Lung (tissue), 12 donors: Measurements from ENCODE around the gene FAM168A. TPM values are rescaled to one million over a fixed set of nuclear protein-coding genes. Genes with fewer than 3 reads are reported as not detected.

Experiments
- ATAC-seq: fragments of 200-7000 bp; cut with Tn5 transposase; one replicate; pipeline ENCODE4 v1.9.1; 2020; ENCODE audit warnings: moderate number of reproducible peaks; ENCODE audit not compliant: insufficient read depth, low FRiP score
- DNase-seq, 3 donors: peaks; one replicate each; pipeline ENCODE4 v3.0.0-alpha.2; 2013 to 2017
- H3K27ac ChIP-seq, 2 donors: one replicate each; pipeline ENCODE4 v1.5.1; 2013; ENCODE audit warnings: mild to moderate bottlenecking in 2 of 2, moderate library complexity in 2 of 2, control low read depth in 1 of 2, inconsistent platforms in 1 of 2, low read depth in 1 of 2, low read length in 1 of 2
- H3K27me3 ChIP-seq, 3 donors: one replicate each; pipeline ENCODE4 v1.5.1; 2013; ENCODE audit warnings: low read length in 2 of 3; ENCODE audit not compliant: control insufficient read depth in 3 of 3, insufficient read depth in 3 of 3
- H3K36me3 ChIP-seq, 4 donors: one replicate each; pipeline ENCODE4 v1.5.1; 2013; ENCODE audit warnings: low read length in 4 of 4, mild to moderate bottlenecking in 1 of 4, moderate library complexity in 1 of 4; ENCODE audit not compliant: control insufficient read depth in 4 of 4, insufficient read depth in 4 of 4
- H3K4me1 ChIP-seq, 5 donors: one replicate each; pipeline ENCODE4 v1.5.1; 2013; ENCODE audit warnings: low read length in 5 of 5, mild to moderate bottlenecking in 2 of 5, moderate library complexity in 1 of 5; ENCODE audit not compliant: control insufficient read depth in 5 of 5, insufficient read depth in 5 of 5
- H3K4me3 ChIP-seq: one replicate; pipeline ENCODE4 v1.5.1; 2013; ENCODE audit warnings: mild to moderate bottlenecking, control low read depth, moderate library complexity
- H3K9ac ChIP-seq, 2 donors: one replicate each; pipeline ENCODE4 v1.5.1; 2013; ENCODE audit warnings: low read length in 2 of 2, control low read depth in 1 of 2; ENCODE audit not compliant: insufficient read depth in 1 of 2
- H3K9me3 ChIP-seq, 4 donors: one replicate each; pipeline ENCODE4 v1.5.1; 2013; ENCODE audit warnings: low read length in 3 of 4, mild to moderate bottlenecking in 1 of 4, moderate library complexity in 1 of 4; ENCODE audit not compliant: control insufficient read depth in 4 of 4, insufficient read depth in 3 of 4
- WGBS, 2 donors: extraction: QIAGEN DNeasy Blood & Tissue Kit; methylation state at CpG; one replicate each; pipeline ENCODE4 v1.1.7; 2013; 5-methylcytosine and 5-hydroxymethylcytosine counted together
- polyA plus RNA-seq, 2 donors: library from polyadenylated mRNA; stranded (reverse); fragments of 200-250 nt; gene quantifications; one replicate each; pipeline ENCODE4 v1.2.1, GENCODE V29; 2013
- total RNA-seq, 2 donors: library from RNA; depleted of rRNA in 1 of 2; stranded (reverse); fragments of >200 nt in 1 of 2; gene quantifications; one replicate each; pipeline ENCODE4 v1.2.1, GENCODE V29; 2014 to 2021
- TF ChIP-seq, protein P1 (sequence below): IDR thresholded peaks from 2 replicates; pipeline ENCODE4 v1.5.1; 2012; ENCODE audit warnings: mild to moderate bottlenecking; ENCODE audit errors: control extremely low read depth, extremely low read depth
- donor health status: control.
- donor health status: control.
- donor health status: Bipolar disorder and iron deficiency.
- donor health status: healthy.
- donor health status: DM: yes; HTN: yes; CAD: no.

Gene FAM168A
- total and polyA plus RNA-seq, 4 donors, result 6.7 to 25.5 (median 17.1) TPM

DNA sequence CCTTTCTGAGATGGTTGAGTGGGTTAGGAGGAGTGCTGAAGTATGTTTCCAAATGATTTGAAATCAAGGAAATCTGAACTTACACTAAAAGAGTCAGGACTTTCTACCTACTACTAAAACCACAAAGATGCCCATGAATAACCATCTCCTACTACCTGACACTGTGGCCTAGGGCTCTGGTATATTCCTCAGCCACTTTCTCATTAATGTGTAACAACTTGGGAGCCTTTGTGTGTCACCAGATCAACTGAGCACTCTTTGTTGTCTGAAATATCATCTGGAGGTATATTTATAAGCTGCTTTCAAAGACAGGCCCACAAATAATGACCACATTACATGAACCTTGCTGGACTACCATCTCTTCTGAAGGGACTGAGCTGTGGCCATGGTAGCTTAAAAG lies 177.8 kb downstream of the FAM168A start:
- DNase-seq (no peak), ATAC-seq (no peak)
- H3K4me1 ChIP-seq, result peaks cover 0 to 10% (median 0%) of the 10 kb centered on the region in 5 donors
- H3K9me3 ChIP-seq, result no peaks in the 10 kb centered on the region
- no peak overlapping the region for H3K4me3 ChIP-seq
- H3K36me3 ChIP-seq, result peaks cover 0 to 6% (median 0%) of the 10 kb centered on the region in 4 donors
- no peak overlapping the region for H3K9ac ChIP-seq
- no peaks in the 10 kb centered on the region for H3K27me3 ChIP-seq
- TF ChIP-seq, protein P1, sequence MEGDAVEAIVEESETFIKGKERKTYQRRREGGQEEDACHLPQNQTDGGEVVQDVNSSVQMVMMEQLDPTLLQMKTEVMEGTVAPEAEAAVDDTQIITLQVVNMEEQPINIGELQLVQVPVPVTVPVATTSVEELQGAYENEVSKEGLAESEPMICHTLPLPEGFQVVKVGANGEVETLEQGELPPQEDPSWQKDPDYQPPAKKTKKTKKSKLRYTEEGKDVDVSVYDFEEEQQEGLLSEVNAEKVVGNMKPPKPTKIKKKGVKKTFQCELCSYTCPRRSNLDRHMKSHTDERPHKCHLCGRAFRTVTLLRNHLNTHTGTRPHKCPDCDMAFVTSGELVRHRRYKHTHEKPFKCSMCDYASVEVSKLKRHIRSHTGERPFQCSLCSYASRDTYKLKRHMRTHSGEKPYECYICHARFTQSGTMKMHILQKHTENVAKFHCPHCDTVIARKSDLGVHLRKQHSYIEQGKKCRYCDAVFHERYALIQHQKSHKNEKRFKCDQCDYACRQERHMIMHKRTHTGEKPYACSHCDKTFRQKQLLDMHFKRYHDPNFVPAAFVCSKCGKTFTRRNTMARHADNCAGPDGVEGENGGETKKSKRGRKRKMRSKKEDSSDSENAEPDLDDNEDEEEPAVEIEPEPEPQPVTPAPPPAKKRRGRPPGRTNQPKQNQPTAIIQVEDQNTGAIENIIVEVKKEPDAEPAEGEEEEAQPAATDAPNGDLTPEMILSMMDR, result no peak
- no peak overlapping the region for H3K27ac ChIP-seq

DNA sequence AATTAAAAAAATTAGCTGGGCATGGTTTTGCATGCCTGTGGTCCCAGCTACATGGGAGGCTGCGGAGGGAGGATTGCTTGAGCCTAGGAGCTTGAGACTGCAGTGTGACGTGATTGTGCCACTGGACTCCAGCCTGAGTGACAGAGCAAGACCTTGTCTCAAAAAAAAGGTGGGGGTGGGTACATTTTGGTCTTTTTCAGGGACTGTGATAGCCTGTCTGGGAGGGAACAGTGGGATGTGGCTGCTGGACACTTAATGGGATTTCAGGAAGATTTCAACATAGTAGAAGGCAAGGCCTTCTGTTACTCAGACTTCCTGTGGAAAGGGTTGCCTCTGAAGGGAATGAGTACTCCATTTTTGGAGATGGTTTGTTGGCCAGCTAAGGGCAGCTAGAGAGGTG lies 181.1 kb downstream of the FAM168A start:
- no peak overlapping the region for H3K9ac ChIP-seq
- DNase-seq (no peak), ATAC-seq (no peak)
- WGBS, 2 donors, result 98 to 100% methylated on average over 2 of the region's 2 CpGs
- H3K9me3 ChIP-seq, result no peaks in the 10 kb centered on the region
- H3K27ac ChIP-seq, result no peak overlapping the region
- peaks cover 0 to 6% (median 0%) of the 10 kb centered on the region in 4 donors for H3K36me3 ChIP-seq
- no peak overlapping the region for H3K4me3 ChIP-seq
- peaks cover 0 to 14% (median 0%) of the 10 kb centered on the region in 5 donors for H3K4me1 ChIP-seq
- TF ChIP-seq, protein P1, result no peak
- H3K27me3 ChIP-seq, result no peaks in the 10 kb centered on the region

DNA sequence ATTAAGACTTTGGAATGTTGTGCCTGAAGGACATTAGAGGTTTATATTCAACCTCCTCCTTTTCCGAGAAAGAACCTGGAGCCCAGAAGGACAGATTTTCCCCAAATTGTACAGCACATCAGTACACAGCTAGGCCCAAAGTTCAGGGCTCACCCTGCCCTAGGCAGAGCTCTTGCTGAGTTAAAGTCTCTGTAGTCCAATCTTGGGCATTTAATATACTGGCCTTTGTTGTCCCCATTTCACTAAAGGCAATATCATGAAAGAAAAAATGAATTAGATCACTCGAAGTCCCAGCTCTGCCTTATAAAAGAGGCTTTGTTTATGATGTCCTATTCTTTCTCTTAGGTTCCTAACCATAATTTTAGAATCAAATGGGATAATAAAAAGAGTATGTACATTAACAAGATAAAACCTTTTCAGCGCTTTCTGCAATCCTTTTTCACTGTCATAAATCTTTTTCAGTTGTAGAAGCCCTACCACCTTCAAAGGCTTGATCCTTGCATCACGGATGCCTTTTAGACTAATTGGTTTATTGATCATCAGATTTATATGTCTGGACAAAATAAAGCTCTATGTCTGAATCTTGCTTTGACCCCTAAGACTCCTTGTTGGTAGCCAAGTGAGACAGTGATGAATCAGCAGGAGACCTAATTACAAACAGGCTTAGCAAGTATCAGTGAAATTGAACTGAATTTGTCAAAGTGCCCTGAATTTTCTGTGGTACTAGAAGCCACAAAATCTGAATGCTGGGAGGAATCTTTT lies 181.9 kb downstream of the FAM168A start:
- ATAC-seq (no peak), DNase-seq (no peak)
- Histone ChIP-seq H3K9ac (no peak overlapping the region), H3K4me3 (no peak overlapping the region), H3K4me1 (peaks cover 0 to 9% (median 0%) of the 10 kb centered on the region in 5 donors), H3K27me3 (no peaks in the 10 kb centered on the region), H3K9me3 (no peaks in the 10 kb centered on the region), H3K36me3 (peaks cover 2 to 6% (median 3%) of the 10 kb centered on the region in 4 donors), H3K27ac (no peak overlapping the region)
- WGBS, 2 donors, result 95 to 96% methylated on average over 4 of the region's 4 CpGs
- TF ChIP-seq, protein P1, result no peak
